RWPE2 (cell line): ENCODE measurements around the gene ASB7.

Source experiments
- ATAC-seq: fragments of 200-7000 bp; cut with Tn5 transposase; 3 replicates; pipeline ENCODE4 v1.9.1; 2021; ENCODE audit warnings: low read depth
- DNase-seq: peaks from one replicate; pipeline ENCODE4 v3.0.0-alpha.2; 2020; ENCODE audit warnings: low spot score
- H3K27ac ChIP-seq: fragments of 450-650 bp; 2 replicates; pipeline ENCODE4 v1.5.1; 2017; ENCODE audit warnings: mild to moderate bottlenecking; ENCODE audit not compliant: poor library complexity, severe bottlenecking
- H3K27me3 ChIP-seq: fragments of 250-450 bp; sonication (Bioruptor Pico); 2 replicates; pipeline ENCODE4 v1.5.1; 2021; ENCODE audit warnings: mild to moderate bottlenecking, moderate library complexity; ENCODE audit not compliant: insufficient read depth, poor library complexity, severe bottlenecking
- H3K36me3 ChIP-seq: fragments of 250-450 bp; sonication (Bioruptor Pico); 2 replicates; pipeline ENCODE4 v1.5.1; 2020; ENCODE audit warnings: low read depth, mild to moderate bottlenecking, moderate library complexity
- H3K4me1 ChIP-seq: fragments of 250-450 bp; sonication (Bioruptor Pico); 2 replicates; pipeline ENCODE4 v1.5.1; 2021; ENCODE audit warnings: mild to moderate bottlenecking, moderate library complexity; ENCODE audit not compliant: insufficient read depth, poor library complexity, severe bottlenecking
- H3K4me3 ChIP-seq: fragments of 250-450 bp; sonication (Bioruptor Pico); 2 replicates; pipeline ENCODE4 v1.5.1; 2021; ENCODE audit warnings: mild to moderate bottlenecking, moderate library complexity; ENCODE audit not compliant: severe bottlenecking
- H3K9me3 ChIP-seq: fragments of 250-450 bp; sonication (Bioruptor Pico); 2 replicates; pipeline ENCODE4 v1.5.1; 2021; ENCODE audit warnings: mild to moderate bottlenecking, moderate library complexity; ENCODE audit not compliant: severe bottlenecking
- TF ChIP-seq, protein P1 (sequence below): fragments of 450-650 bp; IDR thresholded peaks from one replicate; pipeline ENCODE4 v1.5.1; 2017; ENCODE audit warnings: mild to moderate bottlenecking, moderate library complexity; ENCODE audit not compliant: poor library complexity, severe bottlenecking

ASB7 gene

DNA sequence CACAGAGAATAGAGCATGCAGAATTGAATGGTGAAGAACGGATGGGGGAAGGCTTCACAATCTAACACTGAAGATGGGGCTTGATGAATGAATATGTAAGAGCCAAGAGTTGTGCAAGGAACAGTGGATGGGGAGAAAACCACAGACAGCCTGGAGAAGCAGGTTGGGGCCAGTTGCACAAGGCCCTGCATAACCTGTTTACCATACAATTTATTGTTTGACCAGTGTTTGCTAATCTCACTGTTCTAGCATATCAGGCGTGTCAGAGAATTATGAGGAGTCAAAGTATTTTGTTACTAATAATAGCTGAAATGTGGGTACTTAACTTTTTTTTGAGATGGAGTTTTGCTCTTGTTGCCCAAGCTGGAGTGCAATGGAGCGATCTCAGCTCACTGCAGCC lies 36.8 kb upstream of the ASB7 start:
- TF ChIP-seq, protein P1, sequence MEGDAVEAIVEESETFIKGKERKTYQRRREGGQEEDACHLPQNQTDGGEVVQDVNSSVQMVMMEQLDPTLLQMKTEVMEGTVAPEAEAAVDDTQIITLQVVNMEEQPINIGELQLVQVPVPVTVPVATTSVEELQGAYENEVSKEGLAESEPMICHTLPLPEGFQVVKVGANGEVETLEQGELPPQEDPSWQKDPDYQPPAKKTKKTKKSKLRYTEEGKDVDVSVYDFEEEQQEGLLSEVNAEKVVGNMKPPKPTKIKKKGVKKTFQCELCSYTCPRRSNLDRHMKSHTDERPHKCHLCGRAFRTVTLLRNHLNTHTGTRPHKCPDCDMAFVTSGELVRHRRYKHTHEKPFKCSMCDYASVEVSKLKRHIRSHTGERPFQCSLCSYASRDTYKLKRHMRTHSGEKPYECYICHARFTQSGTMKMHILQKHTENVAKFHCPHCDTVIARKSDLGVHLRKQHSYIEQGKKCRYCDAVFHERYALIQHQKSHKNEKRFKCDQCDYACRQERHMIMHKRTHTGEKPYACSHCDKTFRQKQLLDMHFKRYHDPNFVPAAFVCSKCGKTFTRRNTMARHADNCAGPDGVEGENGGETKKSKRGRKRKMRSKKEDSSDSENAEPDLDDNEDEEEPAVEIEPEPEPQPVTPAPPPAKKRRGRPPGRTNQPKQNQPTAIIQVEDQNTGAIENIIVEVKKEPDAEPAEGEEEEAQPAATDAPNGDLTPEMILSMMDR = no peak
- ATAC-seq = peak; percentile 62
- no peak overlapping the region for H3K4me3 ChIP-seq
- H3K9me3 ChIP-seq = no peaks in the 10 kb centered on the region
- peaks cover 13% of the 10 kb centered on the region; the same call in 1 of the 2 replicates for H3K36me3 ChIP-seq
- no peak for DNase-seq
- H3K27me3 ChIP-seq = no peaks in the 10 kb centered on the region
- H3K4me1 ChIP-seq = no peaks in the 10 kb centered on the region
- no peak overlapping the region for H3K27ac ChIP-seq

DNA sequence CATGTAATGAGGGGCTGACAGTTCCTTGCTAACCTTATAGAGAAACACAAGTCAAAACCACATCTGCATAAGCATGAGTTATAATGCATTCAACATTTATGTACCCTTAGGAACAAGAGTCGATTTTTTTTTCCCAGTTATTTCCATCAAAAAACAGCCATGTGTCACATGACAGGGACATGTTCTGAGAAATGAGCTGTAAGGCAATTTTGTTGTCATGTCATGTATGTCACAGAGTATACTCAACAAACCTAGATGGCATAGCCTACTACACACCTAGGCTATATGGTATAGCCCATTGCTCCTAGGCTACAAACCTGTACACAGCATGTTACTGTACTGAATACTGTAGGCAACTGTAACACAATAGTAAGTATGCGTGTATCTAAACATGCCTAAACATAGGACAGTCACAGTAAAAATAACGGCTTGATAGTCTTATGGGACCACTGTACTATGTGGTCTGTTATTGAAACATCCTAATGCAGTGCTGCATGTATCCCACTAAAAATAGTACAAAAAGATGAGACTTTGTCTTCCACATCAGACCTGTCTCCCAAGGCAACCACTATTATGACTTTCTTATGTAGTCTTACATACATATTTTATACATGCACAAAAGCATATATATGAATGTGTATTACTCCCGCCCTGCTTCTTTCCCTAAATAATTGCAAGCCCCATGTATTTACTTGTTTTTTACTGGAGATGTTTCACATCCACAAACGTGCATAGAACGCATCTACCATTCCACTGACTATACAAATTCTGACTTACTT lies 35.4 kb upstream of the ASB7 start:
- no peak for ATAC-seq
- no peaks in the 10 kb centered on the region for H3K9me3 ChIP-seq
- no peak overlapping the region for H3K4me3 ChIP-seq
- H3K27ac ChIP-seq = no peak overlapping the region
- TF ChIP-seq, protein P1 = no peak
- peaks cover 27% of the 10 kb centered on the region for H3K36me3 ChIP-seq
- H3K27me3 ChIP-seq = no peaks in the 10 kb centered on the region
- H3K4me1 ChIP-seq = no peaks in the 10 kb centered on the region
- no peak for DNase-seq

DNA sequence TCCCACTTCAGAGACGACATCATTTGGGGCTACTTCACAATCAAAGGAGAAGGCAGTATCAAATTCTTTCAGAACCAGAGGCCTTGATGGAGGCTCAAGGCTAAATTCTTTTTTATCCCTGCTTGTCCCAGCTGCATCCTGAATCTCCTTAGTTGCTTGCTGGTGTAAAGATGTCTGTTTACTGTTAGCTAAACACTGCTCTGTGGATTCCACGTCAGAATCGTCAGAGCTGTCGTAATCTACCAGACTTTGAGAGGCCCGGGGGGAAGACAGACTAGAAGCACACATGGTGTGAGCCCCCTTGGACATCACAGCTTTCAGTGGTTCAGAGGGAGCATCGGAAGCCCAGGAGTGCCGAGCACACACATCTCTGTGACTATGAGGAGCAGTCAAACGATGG lies 33.0 kb upstream of the ASB7 start:
- Histone ChIP-seq H3K4me3 (no peak overlapping the region), H3K36me3 (peaks cover 51% of the 10 kb centered on the region), H3K4me1 (no peaks in the 10 kb centered on the region), H3K9me3 (no peaks in the 10 kb centered on the region), H3K27ac (no peak overlapping the region), H3K27me3 (no peaks in the 10 kb centered on the region)
- TF ChIP-seq, protein P1 = no peak
- DNase-seq = no peak
- ATAC-seq = no peak

DNA sequence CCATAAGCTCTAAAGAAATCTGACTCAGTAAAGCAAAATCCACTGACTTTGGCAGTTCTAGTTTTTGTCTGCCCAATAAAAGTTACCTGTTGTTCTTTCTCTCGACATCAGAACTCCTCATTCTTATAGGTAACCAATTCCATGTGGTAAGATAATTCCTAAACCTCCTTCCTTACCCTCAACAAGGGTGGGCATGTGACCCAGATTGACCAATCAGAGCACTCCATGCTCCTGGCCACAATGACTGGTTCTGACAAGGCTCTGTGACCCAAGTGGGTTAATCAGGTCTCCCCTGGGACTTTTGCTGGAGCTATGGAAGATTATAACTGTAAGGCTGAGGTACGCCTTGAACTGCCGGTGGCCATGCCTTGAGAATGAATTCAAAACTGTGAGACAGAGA lies 32.1 kb upstream of the ASB7 start:
- Histone ChIP-seq H3K27ac (no peak overlapping the region), H3K4me3 (no peak overlapping the region), H3K9me3 (no peaks in the 10 kb centered on the region), H3K27me3 (no peaks in the 10 kb centered on the region), H3K36me3 (peaks cover 56% of the 10 kb centered on the region), H3K4me1 (no peaks in the 10 kb centered on the region)
- DNase-seq (no peak), ATAC-seq (0 out of 3 replicates have a peak, but pooled peaks have one; percentile 29)
- TF ChIP-seq, protein P1 = no peak

DNA sequence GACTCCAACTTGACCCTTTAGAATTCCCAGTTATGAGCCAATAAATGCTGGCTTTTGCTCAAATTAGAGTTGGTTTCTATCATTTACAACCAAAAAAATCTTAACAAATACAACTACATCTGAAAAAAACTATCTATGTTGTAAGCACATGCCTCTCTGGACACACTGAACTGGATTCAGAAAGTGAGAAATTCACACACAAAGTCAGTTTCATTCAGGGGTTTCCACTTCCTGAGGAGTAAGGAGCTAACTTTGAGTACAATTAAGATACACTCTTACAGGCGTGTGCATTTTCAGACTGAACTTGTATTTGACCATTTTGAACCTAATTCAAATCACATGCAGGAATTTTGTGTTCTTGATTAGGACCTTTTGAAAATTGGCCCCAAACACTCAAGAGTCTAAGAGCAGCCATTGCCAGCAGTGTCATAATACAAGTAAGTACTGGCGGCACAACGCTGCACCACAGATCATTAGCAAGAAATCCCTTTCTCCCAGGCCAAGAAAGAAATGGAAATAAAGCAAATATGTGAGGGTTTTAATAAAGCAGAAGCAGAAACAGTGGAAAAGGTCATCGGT lies 31.6 kb upstream of the ASB7 start:
- Histone ChIP-seq H3K4me1 (no peaks in the 10 kb centered on the region), H3K36me3 (peaks cover 56% of the 10 kb centered on the region), H3K27me3 (no peaks in the 10 kb centered on the region), H3K27ac (no peak overlapping the region), H3K9me3 (no peaks in the 10 kb centered on the region), H3K4me3 (no peak overlapping the region)
- ATAC-seq (no peak), DNase-seq (no peak)
- TF ChIP-seq, protein P1 = no peak
